UCSD-AML1 (cell line): Measurements from ENCODE around the gene CENATAC.
"Not testable (repeated sequence)": the region's sequence is repeated elsewhere in the genome, so short reads cannot be mapped to it uniquely, and the experiment has no call there.

Experiments used
- DNase-seq: peaks from one replicate; lab custom pipeline; 2025; ENCODE audit not compliant: unreplicated experiment; lab: John Stamatoyannopoulos, UW

CENATAC gene

DNA sequence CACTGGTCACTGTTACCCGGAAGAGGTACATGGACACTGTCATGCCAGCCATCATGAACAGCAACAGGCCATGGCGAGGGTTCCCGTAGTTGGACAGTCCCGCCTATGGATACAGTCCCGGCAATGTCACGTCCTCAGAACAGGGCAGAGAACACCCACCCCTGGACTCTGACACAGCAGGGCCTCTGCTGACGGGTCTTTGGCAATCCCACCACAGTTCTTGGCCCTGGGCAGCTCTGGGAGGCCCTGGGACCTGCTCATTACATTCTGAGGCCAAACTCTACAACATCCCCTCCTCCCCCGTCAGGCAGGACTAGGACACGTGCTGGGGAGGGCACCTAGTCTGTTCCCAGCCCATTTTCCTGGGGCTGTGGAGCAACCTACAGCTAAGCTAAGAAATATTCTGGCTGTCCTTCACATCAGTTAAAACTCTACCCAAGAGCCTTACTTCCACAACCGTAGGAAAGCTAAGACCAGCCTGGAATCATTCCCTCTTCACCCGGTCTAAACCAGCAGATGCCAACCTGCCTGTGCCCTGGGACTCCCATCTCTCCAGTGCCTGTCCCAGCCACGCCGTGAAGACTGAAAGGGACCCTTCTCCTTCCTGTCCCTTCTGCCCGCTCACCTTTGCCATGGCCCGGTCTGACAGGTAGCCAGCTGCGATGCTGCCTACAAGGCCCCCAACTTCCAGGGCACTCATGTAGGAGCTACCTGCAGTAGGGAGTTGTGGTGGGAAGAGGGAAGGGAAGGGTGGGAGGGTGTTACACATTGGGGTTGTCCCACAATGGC is 28.2 kb downstream of the CENATAC start:
- DNase-seq = no peak

DNA sequence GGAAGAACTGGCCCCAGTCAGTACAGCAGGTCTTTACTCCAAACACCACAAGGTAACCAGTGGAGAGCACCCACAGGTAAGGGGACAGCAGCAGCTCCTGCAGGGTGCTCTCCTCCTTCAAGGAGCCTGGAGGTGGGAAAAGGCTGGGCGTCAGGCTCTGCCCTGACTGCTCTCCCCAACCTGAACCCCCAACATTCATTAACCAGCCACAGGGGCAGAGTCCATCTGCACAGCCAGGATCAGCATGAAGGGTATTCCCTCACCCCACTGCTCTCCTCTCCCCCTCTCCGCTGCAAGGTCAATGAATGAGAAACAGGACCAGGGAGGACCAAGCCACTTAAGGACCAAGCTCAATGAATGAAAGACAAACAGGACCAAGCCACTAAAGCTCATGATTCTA is 29.0 kb downstream of the CENATAC start:
- no peak for DNase-seq

DNA sequence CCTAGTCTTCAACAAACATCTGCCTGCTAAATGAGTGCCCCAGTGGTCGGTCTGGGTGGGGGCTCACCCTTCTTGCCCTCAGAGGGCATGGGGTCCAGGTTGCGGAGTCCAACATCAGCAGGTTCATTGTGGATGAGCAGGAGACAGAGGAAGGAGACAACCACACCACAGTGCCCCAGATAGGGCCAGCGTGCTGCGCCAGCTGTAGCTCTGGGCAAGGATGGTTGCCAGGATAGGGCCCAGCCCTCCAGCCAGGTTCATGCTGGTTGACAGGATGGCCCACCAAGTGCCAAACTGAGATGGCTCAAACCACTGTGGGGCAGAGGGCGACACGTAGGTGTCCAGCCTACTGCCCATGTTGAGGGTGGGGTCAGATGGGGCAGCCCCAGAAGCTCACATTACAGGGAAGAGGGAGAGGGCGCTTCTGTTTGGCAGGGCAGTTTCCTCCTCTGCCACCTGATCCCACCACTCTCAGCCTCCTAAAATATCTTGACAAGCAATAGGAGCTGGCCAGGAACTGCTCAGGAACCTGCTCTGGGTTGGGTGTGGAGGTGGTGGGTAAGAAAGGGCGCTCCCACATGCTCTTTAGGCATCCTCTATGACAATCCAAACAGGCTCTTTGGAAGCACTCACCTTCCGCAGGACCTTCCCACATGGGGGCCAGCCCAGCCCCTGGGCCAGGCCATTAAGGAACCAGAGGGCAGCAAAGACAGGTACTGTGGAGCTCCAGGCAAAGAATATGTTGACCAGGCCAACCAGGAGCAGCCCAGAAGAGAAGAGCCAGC is 29.8 kb downstream of the CENATAC start:
- DNase-seq = no peak

DNA sequence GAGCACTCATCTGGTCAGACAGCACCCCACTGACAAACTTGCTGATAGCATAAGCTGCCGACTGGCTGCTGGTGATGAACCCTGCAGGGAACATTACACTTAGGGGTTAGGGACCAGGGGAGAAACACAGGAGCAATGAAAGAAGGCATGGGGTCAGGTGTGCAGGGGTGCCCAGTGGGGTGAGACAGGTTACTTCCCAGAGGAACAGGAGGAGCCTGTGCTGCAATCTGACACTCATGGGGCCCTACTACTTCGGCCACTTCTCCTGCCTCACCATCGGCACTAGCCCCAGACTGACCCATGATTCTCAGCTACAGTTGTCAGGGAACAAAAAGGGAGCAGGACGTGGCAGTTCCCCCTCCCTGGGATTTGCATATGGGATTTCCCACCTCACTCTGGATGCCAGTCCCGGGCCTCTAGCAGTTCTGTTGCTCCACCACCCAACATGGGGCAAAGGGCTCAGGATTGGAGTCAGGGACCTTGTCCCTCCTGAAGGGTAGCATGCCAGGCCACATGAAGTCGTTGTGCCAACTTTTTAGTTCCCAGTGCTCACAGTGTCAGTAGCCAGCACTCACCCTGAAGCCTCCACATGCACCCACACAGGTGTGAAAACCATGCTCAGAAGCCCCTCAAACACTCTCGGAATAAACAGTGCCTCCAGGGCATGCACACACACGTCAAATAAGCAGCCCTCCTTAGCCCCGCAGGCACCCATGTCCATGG is 30.6 kb downstream of the CENATAC start:
- no peak for DNase-seq

DNA sequence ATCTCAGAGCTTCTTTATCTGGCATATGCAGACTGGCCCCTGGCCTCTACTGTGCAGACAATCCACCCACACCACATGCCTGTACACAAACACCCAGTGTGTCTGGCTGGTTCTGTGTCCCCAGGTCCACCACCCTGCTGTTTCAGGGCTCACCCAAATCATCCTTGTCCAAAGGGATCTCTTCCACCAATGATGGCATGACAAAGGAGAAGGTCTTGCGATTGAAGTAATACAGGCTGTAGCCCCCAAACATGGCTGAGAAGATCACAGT is 31.1 kb downstream of the CENATAC start:
- DNase-seq = no peak

DNA sequence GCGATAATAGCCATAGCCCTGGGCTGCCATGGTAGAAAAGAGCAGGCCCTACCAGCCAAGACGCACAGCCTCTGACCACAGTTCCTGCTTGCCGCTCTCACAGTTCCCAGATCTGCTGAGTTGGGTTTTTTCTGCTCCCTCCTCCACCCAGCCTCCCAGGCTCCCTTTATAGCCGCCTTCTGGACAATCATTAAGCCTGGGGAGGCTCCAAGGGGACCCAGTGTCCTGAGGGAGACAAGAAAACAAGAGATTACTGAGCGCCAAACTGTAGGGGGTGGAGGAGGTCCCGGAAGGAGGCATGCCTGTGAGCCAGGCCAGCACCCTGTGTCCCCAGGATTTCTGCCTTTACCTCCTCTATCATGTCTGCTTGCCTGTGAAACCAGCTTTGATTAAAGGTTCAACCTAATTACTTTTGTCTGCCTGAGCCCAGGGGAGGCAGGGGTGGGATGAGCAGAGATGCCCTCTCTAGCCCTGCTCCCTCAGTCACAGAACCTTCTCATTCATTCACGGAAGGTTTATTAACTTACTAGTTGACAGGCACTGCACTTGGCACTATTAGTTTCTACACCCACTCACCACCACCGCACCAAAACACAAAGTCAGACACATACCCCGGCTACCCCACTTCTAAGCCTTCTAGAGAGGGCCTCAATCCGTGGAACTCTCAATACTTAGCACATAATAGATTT is 31.5 kb downstream of the CENATAC start:
- peak; percentile 29 for DNase-seq

DNA sequence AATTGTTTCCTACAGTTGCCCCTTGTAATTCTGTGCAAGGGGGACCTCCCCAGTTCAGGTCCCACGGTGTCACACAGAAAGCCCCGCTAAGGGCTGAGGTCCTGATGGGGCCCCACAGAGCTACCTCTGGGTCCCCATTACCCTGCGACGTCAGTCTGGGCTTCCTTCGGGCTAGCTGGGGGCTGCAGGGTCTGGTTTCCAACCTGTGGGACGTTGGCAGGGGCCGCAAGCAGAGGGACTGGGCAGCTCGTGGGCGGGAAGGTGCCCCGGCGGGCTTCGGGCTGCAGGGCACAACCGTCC is 32.0 kb downstream of the CENATAC start:
- DNase-seq = no peak

DNA sequence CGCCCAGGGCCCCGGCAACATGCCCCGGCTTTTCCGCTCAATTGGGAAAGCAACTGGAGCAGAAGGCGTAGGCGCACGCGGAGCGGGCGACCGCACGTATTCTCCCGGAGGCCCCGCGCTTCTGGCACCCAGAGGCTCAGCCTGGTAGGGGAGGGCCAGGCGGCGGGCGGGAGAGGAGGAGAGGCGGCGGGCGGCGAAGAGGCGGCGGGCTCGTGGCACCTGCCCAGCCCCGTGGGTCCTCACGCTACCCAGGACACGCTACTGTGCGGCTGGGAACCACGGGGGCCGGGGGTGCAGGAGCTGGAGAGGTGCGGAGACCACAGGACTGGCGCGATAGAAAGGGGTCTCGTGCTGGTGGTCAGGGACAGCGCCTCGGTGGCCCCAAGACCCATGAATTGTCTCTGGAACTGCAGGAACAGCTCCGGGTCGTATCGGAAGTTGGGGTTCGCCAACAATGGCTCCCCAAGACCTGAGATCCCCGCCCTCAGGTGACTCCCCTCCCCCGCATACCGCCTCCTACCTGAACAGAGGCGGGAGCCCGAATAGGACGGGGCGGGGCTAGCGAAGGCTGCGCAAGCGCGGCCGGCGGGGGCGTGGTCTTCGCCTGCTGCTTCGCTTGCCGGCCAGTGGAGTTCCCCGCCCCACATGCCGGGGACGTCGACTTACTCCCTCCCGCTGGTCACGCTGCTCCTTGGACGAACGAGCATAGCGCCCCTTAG is 32.5 kb downstream of the CENATAC start, which contains the start of gene SLC37A4:
Gene SLC37A4 (minus strand): TSS at position 549 of the 719 bp plus-strand sequence.
- DNase-seq = peak; percentile 97

DNA sequence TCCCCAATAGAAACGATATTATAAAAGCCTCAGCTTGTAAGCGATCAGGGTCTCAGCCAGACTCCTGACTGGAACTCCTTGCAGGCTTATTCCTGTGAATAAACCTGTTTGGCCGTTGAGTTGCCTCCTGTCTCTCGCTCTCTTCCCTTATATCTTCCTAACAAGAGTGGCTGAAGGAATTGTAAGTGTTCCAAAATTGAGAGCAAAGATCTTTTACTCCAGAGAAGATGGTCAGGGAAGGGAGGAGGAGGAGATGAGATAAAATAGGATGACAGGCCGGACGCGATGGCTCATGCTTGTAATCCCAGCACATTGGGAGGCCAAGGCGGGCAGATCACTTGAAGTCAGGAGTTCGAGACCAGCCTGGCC is 34.0 kb downstream of the CENATAC start:
- no peak for DNase-seq

DNA sequence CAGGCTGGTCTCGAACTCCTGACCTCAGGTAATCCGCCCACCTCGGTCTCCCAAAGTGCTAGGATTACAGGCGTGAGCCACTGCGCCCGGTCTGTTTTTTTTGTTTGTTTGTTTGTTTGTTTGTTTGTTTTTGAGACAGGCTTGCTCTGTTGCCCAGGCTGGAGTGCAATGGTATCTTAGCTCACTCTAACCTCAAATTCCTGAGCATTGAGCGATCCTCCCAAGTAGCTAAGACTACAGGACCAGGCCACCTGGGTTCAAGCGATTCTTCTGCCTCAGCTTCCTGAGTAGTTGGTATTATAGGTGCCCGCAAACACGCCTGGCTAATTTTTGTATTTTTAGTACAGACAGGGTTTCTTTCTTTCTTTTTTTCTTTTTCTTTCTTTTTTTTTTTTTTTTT is 35.5 kb downstream of the CENATAC start:
- not testable (repeated sequence) for DNase-seq

DNA sequence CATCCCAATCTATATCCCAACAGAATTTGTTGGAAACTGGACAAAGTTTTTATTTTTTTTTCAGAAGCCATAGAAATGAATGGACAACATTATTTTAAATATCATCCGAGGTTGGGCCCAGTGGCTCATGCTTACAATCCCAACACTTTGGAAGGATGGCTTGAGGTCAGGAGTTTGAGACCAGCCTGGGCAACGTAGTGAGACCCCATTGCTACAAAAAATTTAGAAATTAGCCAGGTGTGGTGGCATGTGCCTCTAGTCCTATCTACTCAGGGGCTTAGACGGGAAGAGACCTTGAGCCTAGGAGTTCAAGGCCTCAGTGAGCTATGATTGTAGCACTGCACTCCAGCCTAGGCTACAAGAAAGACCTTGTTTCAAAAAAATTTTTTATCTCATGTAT is 36.9 kb downstream of the CENATAC start:
- no peak for DNase-seq

DNA sequence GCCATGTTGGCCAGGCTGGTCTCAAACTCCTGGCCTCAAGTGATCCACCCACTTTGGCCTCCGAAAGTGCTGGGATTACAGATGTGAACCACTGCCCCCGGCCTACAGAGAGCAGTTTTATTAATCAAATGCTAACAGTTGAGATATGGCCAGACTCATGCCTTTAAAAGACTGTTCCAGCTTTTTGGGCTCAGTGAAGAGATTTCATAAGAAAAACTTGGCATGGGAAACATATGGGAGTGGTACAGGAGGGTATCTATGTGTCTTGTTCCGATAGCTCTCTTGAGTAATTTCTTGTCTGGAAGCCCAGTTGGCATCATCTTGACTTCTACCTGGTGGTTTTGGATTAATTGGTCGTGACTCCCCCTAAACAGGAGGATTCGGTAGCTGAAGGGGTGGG is 40.9 kb downstream of the CENATAC start:
- DNase-seq = no peak

DNA sequence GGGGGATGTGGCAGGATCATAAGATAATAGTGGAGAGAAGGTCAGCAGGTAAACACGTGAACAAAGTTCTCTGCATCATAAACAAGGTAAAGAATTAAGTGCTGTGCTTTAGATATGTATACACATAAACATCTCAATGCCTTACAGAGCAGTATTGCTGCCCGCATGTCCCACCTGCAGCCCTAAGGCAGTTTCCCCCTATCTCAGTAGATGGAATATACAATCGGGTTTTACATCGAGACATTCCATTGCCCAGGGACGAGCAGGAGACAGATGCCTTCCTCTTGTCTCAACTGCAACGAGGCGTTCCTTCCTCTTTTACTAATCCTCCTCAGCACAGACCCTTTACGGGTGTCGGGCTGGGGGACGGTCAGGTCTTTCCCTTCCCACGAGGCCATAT is 41.5 kb downstream of the CENATAC start:
- DNase-seq = not testable (repeated sequence)

DNA sequence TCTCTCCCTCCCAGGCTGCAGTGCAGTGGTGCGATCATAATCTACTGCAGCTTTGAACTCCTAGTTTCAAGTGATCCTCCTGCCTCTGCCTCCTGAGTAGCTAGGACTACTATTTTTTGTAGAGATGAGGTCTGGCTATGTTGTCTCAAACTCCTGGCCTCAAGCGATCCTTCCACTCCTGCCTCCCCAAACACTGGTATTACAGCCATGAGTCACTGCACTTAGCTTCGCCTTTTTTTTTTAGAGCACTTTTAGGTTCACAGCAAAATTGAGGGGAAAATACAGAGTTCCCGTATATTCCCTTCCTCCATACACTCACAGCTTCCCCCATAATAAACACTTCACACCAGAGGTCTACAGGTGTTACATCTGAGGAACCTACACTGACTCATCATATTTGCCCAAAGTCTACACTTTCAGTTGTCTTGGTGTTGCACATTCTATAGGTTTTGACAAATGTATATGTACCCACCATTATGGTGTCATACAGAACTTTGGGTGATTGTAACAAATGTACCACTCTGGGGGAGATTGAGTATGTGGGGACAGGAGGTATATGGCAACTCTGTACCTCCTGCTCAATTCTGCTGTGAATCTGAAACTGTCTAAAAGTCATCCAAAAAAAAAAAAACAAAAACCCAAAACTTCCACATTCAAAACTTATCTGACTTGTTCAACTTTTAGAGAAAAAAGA is 44.0 kb downstream of the CENATAC start:
- DNase-seq = no peak

DNA sequence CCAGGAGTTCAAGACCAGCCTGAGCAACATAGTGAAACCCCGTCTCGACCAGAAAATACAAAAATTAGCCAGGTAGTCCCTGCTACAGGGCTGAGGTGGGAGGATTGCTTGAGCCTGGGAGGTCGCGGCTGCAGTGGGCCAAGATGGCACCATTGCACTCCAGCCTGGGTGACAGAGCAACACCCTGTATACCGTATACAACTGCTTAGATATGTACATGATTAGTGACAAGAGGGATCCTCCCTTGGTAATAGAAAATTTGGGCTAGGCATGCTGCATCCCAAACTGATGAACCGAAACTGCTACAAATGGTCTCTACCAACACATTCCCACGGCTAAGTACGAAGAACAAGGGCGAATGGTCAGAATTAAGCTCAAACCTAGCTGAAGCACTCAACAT is 45.0 kb downstream of the CENATAC start:
- DNase-seq = no peak

DNA sequence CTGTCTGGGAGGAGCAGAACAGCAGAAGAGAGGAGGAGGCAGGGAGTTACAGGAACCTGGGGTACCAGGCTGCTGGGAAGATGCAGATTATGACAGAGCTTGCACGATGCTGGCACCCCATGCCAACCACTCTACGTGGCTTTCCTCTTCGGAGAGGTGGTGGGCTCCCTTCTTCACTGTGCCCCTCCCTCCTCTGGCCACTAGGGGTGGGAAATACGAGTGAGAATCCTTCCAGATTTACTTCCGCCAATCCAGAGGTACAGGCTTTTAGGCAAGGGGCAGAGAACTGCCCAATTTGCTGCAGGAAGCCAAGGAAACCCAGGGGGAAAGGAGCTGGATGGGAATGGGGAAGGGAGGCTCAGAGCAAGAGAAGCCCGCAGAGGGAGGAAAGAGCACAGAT is 46.8 kb downstream of the CENATAC start:
- no peak for DNase-seq

DNA sequence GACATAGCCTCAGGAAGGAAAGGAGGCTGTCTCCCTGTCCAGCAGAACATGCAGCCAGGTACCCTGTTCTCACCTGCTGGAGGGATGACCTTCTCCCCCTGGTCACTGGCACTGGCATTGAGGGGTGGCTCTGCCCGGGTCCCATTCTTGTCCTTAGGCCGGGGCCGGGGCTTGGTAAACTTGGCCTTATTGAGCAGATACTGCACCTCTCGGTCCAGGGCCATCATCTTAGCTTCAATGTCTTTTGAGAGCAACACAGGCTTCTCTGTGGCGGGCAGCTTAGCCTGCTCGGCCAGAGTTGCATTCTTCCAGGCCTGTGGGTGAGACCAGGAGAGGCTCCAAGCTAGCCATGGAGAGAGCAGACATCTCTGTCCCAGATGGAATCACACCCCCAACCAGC is 48.6 kb downstream of the CENATAC start:
- no peak for DNase-seq

DNA sequence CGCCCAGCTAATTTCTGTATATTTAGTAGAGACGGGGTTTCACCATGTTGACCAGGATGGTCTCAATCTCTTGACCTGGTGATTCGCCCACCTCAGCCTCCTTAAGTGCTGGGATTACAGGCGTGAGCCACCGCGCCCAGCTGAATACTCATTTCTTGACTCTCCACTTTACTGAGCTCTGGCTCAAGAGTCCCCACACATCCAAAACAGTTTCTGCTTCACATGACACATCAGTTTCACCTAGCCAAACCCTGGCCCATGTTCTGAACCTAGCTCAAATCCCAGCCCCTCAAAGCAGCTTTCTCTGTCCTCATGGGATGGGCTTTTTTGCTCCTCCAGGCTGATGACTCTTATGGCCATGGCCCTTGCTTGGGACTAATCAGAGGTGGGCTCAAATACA is 49.3 kb downstream of the CENATAC start:
- DNase-seq = no peak

DNA sequence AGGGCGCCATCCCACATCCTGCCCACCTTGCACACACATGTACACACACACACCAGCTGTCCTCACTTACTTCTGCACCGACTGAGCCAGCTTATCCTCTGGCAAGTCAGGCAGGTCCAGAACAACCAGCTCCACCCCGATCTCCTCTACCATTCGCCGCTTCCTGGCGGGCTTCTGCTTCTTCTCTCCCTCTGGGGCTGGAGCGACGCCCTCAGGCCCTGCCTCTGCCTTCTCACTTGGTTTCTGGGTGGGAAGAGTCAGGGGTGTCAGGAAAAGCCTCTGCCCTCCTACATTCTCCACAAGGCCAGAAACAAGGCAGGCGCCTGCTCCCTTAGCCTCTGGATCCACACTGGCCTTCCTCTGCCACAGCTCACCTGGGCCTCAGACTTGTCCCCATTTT is 50.7 kb downstream of the CENATAC start:
- DNase-seq = no peak

DNA sequence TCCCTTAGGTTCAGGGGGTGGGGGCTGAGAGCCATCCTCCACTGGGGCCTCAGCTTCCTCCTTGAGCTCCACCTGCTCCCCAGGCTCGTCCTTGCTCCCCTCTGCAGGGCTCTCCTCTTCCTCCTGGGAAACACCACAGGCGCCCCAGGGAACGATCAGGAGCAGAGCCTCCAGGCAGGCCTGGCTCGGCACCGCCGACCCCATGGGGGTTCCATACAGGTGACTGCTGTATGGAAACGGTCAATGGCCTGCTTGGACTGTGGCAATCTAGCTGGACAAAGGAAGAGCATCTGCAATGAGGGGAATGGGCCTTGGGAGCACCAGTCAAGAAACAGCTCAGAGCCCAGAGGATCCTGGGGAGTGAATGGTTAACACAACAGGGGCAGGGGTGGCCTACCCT is 51.1 kb downstream of the CENATAC start:
- DNase-seq = no peak
